Measurements from ENCODE around the gene WDR70.
"Not testable (repeated sequence)": the region's sequence is repeated elsewhere in the genome, so short reads cannot be mapped to it uniquely, and the experiment has no call there.

The WDR70 gene

GRCh38 chr5:37514946-37515345 is 135.8 kb downstream of the WDR70 start:
- no peak for DNase-seq (ENCODE audit: low read depth, low spot score)

DNA sequence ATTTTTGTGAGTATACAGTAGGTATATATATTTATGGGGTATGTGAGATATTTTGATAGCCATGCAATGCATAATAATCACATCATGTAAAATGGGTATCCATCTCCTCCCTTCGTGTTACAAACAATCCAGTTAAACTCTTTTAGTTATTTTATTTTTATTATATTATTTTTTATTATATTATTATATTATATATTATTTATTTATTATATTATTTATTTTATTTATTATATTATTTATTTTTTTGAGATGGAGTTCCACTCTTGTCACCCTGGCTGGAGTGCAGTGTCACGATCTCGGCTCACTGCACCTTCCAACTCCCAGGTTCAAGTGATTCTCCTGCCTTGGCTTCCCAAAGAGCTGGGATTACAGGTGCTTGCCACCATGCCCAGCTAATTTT is 138.6 kb downstream of the WDR70 start:
- no peak for DNase-seq (ENCODE audit: low read depth, low spot score)

- DNase-seq (ENCODE audit: low read depth, low spot score), result not testable (repeated sequence)
These were observed 139.2 kb downstream of the WDR70 start for GRCh38 chr5:37518356-37518755.

DNA sequence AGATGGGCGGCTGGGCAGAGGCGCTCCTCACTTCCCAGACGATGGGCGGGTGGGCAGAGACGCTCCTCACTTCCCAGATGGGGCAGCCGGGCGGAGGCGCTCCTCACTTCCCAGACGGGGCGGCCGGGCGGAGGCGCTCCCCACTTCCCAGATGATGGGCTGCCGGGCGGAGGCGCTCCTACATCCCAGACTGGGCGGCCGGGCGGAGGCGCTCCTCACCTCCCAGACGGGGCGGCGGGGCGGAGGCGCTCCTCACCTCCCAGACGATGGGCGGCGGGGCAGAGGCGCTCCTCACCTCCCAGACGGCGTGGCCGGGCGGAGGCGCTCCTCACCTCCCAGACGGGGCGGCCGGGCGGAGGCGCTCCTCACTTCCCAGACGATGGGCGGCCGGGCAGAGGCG is 140.2 kb downstream of the WDR70 start:
- no peak for DNase-seq (ENCODE audit: low read depth, low spot score)

DNA sequence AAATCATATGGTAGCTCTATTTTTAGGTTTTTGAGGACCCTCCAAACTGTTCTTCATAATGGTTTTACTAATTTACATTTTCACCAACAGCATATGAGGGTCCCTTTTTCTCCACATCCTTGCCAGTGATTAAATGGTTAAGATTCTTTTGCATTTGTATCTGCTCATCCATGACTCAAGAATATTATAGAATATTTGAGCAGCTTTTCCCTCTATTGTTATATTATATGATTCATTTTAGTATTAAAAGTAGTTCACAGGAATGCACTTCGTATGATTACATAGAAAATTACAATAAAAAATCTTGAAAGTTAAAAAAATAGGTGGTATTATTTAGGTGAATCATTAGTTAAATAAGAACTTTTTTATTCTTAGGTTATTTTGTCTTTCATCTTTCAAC is 140.7 kb downstream of the WDR70 start:
- DNase-seq (ENCODE audit: low read depth, low spot score), result no peak

DNA sequence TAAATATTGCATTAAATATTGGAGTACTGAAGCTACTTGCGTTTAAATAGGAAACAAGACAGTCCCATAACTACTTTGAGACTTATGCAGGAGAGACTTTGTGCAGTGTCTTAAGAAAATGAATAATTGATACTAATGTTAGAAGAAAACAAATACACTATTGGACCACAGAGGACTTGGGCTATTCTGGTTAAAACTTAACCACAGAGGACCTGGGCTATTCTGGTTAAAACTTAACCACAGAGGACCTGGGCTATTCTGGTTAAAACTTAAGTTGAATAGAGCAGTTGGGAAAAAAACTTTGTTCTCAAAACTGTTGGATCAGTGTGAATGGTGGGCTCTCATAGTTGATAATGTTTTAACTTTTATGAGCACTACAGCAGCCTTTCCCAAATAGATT is 141.7 kb downstream of the WDR70 start:
- DNase-seq (ENCODE audit: low read depth, low spot score), result no peak

DNA sequence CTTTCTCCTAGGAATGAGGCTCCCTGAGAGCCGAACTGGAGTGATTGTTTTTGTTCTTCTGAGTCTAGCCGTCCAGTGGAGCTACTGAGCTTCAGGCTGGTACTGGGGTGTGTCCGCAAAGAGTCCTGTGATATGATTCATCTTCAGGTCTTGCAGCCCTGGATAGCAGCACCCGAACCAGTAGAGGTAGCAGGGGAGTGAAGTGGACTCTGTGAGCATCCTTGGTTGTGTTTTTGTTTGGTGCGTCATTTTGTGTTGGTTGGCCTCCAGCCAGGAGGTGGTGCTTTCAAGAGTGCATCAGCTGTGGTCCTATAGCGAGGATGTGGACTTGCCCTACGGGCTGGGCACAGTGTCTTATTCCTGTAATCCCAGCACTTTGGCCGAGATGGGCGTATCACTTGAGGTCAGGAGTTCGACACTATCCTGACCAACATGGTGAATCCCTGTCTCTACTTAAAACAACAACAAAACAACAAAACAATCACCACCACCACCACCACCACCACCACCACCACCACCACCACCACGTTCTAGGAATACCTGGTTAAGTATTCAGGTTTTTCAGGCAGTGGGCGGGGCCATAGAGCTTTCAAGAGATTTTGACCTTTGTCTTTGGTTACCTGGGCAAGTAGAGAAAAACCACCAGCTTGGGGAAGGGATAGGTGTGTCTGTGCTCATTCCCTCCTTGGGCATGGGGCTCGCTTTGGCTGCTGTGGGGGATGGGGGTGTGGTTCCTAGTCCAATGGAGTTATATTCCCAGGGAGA is 154.0 kb downstream of the WDR70 start:
- DNase-seq (ENCODE audit: low read depth, low spot score), result peak; percentile 69

DNA sequence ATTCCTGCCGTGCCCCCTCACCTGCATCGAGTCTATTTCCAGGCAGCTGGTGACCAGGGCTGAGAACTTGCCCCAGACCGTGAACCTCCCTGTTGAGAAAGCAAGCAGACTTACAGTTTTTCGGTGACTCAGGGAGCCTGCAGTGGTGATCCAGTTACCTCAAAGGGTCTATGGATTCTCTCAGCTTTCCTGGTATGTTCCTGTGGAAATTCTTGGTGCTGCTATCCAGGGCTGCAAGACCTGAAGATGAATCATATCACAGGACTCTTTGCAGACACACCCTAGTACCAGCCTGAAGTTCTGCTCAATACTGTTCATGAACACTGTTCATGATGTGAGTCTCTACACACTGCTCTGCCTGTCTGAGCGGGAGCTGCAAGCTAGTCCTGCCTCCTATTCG is 154.7 kb downstream of the WDR70 start:
- no peak for DNase-seq (ENCODE audit: low read depth, low spot score)

DNA sequence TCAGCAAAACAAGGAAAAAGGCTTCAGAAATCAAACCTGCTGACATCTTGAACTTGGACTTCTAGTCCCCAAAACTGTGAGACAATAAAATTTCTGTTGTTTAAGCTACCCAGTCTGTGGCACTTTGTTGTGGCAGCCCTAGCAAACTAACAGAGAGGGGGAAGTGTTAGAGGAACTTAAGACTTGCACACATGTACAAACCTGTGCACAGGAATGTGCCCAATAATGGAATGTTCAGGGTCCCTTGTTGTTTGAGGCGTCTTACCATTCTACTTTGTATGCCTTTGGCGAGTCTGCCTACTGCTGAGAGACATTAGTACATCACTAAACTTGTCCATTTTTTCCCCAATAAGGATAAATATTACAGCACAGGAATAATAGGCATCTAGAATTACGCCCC is 160.3 kb downstream of the WDR70 start:
- no peak for DNase-seq (ENCODE audit: low read depth, low spot score)

GRCh38 chr5:37543216-37543615 is 164.1 kb downstream of the WDR70 start:
- no peak for DNase-seq (ENCODE audit: low read depth, low spot score)

GRCh38 chr5:37549411-37549810 is 170.3 kb downstream of the WDR70 start:
- no peak for DNase-seq (ENCODE audit: low read depth, low spot score)

- no peak for DNase-seq (ENCODE audit: low read depth, low spot score)
These were observed 173.0 kb downstream of the WDR70 start for GRCh38 chr5:37552161-37552560.

DNA sequence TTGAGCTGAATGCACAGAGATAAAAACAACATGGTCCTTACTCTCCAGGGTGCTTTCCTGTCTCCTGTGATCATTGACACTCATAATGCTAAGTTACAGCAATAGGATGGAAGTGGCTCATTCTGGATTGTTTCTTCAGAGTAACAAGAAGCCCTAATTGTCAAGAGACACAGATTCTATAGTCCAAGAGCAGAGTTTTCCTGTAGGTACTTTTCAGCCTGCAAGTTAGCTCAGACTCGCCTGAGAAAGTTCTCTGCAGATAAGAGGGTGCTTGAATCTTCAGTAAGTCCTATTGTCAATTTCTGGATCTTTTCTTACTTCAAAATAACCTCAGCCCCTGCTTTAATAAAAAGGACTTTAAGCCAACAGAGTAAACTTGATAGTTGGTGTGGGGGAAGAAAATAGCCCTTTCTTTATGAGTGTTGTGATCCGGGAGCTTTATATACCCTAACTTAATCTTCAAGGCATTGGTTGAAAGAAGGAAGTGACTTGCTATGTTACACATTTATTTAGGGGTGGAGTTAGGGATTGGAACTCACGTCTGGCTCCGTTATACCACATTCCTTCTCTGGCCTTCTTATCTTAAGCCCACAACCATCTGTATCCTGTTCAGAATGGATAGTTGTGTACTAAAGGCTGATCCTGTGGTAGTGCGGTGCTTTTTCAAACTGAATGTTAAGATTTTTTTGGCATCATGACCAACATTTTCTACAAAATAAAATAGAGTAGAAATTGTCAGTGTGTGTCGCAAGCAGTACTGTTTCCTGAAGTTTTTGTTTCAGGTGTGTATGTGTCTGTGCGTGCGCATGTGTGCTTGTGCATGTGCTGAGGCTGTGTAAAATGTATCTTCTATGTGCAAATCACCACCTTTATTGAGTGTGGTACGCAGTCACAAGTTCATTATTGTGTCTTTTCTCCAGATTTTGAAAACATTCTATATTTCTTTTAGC is 173.9 kb downstream of the WDR70 start:
- no peak for DNase-seq (ENCODE audit: low read depth, low spot score)

DNA sequence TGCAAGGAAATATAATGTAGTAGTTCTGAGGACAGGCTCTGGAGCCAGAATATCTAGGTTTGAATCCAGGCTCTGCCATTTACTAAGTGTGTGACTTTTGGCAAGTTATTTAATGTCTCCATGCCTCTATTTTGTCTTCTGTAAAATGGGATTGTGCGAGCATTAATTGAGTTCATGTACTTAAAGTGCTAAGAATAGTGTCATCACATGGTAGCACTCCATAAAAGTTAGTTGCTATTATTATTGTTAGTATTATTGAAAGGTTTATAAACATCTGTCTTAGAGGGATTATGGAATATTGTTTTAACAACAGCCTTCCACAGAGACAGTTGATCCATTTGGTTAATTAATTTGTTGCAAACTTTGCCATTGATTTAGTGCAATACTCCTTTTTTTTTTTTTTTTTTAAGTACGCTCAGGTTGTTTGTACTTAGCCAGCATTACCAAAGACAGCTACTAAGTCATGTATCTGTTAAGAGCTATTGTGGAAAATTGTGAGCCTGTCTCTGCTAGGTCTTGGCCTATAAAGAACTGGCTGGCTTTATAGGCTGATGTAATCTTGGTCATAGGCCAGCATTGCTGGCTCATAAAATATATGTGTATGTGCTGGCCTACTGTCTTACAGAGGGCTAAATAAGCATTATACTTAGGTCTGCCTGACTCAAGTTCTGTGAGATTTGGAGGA is 174.7 kb downstream of the WDR70 start:
- no peak for DNase-seq (ENCODE audit: low read depth, low spot score)

DNA sequence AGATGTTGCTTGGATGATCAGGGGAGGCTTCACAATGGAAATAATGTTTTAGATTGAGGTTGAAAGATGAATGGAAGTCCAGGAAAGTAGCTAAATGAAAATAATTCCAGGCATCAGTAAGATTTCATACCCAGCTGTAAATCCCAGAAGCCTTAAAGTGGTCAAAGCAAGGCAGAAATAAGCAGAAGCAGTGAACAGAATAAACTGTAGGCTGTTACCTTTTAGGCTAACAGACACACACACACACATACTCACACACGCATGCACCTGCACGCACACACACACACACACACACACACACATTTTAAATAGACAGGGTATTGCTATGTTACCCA is 175.3 kb downstream of the WDR70 start:
- no peak for DNase-seq (ENCODE audit: low read depth, low spot score)

GRCh38 chr5:37554938-37555337 is 175.8 kb downstream of the WDR70 start:
- no peak for DNase-seq (ENCODE audit: low read depth, low spot score)

DNA sequence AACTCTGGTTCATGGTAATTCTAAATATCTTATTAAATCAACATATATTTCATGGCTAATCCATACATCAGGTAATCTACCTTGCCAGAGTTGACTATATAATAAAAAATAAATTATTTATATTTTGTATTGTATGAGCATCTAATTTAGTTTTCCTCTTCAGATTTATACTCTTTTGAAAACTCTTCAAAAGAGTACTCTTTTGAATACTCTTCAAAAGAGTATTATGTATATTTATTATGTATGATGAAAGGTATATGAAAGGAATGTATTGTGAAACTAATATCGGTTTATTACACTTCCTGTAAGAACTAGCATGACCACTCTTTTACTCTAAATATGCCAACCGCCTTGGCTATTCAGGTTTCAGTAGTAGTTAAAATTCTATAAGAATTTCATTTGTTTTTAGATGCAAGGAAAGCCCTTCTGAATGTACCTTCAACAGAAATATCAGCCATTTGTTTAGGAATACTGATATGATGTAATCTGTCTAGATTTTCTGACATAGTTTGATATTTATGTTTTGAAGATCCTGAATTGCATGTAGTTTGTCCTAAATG is 178.7 kb downstream of the WDR70 start:
- DNase-seq (ENCODE audit: low read depth, low spot score), result no peak

- DNase-seq (ENCODE audit: low read depth, low spot score), result no peak
These were observed 186.0 kb downstream of the WDR70 start for GRCh38 chr5:37565062-37565670.

- no peak for DNase-seq (ENCODE audit: low read depth, low spot score)
These were observed 188.4 kb downstream of the WDR70 start for GRCh38 chr5:37567566-37567965.

GRCh38 chr5:37568018-37568753 is 189.1 kb downstream of the WDR70 start:
- no peak for DNase-seq (ENCODE audit: low read depth, low spot score)

DNA sequence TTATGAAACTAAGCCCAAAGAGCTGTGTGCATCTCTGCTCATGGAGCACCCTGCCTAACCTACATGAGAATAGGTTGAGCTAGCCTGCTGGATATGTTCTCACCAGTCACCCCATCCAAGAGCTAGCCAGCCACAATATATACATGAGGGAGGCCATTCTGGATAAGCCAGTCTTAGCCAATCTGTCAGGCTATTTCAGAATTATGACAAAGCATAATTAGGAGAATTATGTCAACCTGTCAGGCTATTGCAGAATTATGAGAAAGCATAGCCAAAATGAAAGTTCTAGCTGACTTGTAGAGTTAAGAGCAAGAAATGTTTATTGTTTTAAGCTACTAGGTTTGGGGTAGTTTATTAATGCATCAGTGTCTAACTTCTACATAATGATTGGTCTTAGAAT is 189.8 kb downstream of the WDR70 start:
- DNase-seq (ENCODE audit: low read depth, low spot score), result no peak
